GM12878 (cell line): ENCODE results near the gene HOXC5. TPM values are rescaled to one million over a fixed set of nuclear protein-coding genes. Genes with fewer than 3 reads are reported as not detected.

ENCODE experiments used
- ATAC-seq: fragments of 200-7000 bp; cut with Tn5 transposase; 3 replicates; pipeline ENCODE4 v1.9.1; 2020; ENCODE audit warnings: mild to moderate bottlenecking, moderate library complexity
- BruUV-seq: library from RNA; stranded (reverse); fragments of 400-500 nt; replicated peaks from 2 replicates; lab custom pipeline; 2021; lab: Mats Ljungman, UMichigan
- CTCF ChIA-PET: fragments of 300-600 bp; sonication (Branson Sonifier 250); formaldehyde crosslinking; extraction: SDS; loops from one replicate; lab custom pipeline; 2021; ENCODE audit warnings: inconsistent platforms; lab: Yijun Ruan, JAX
- POLR2A ChIA-PET: fragments of 350-600 bp; formaldehyde crosslinking; extraction: SDS; loops from one replicate; lab custom pipeline; 2021; ENCODE audit warnings: inconsistent platforms; lab: Charles Lee
- RAD21 ChIA-PET: fragments of 300-600 bp; sonication (Branson Sonifier 250); formaldehyde crosslinking; loops from one replicate; lab custom pipeline; 2023; ENCODE audit warnings: antibody characterized with exemption; ENCODE audit not compliant: unreplicated experiment; lab: Charles Lee
- SMC1A ChIA-PET: fragments of 300-600 bp; sonication (Branson Sonifier 250); formaldehyde crosslinking; loops from one replicate; lab custom pipeline; 2023; ENCODE audit not compliant: unreplicated experiment, uncharacterized antibody; lab: Charles Lee
- DNase-seq: peaks from one replicate; pipeline ENCODE4 v3.0.0-alpha.2; 2011; ENCODE audit warnings: low read depth, low spot score
- FAIRE-seq: peaks from 3 replicates; lab custom pipeline; 2011; peaks lifted over from hg19 to GRCh38; lab: Jason Lieb, UNC
- H2AFZ ChIP-seq: 2 replicates; pipeline ENCODE4 v1.6.0; 2011; ENCODE audit warnings: low read depth, low read length, control low read depth; ENCODE audit not compliant: control insufficient read depth
- H3K27ac ChIP-seq: 2 replicates; pipeline ENCODE4 v1.5.1; 2011; ENCODE audit warnings: control low read depth; ENCODE audit not compliant: control insufficient read depth, insufficient read depth
- H3K27me3 ChIP-seq, 2 experiments: replicated peaks in 1 of 2; 2 replicates each; pipeline versions ENCODE4 v1.6.0 to v1.6.1; 2011; ENCODE audit warnings: low read length in 1 of 2; ENCODE audit not compliant: control insufficient read depth in 2 of 2, insufficient read depth in 2 of 2
- H3K36me3 ChIP-seq, 2 experiments: 2 replicates each; pipeline ENCODE4 v1.5.1; 2011; ENCODE audit warnings: low read length in 1 of 2; ENCODE audit not compliant: control insufficient read depth in 2 of 2, insufficient read depth in 2 of 2
- H3K4me1 ChIP-seq: 2 replicates; pipeline ENCODE4 v1.6.1; 2011; ENCODE audit warnings: mild to moderate bottlenecking, low read length, moderate library complexity, mixed read lengths; ENCODE audit not compliant: control insufficient read depth, insufficient read depth
- H3K4me2 ChIP-seq: 2 replicates; pipeline ENCODE4 v1.6.0; 2011; ENCODE audit warnings: control low read depth; ENCODE audit not compliant: control insufficient read depth, insufficient read depth
- H3K4me3 ChIP-seq: fragments of 200-600 bp; sonication (generic); 2 replicates; pipeline ENCODE4 v1.5.1; 2016
- H3K79me2 ChIP-seq: 2 replicates; pipeline ENCODE4 v1.6.0; 2011; ENCODE audit warnings: low read length; ENCODE audit not compliant: control insufficient read depth, insufficient read depth
- H3K9ac ChIP-seq: 2 replicates; pipeline ENCODE4 v1.8.0; 2011; ENCODE audit warnings: low read length, control low read depth, mixed read lengths; ENCODE audit not compliant: control insufficient read depth, insufficient read depth
- H3K9me3 ChIP-seq: replicated peaks from 3 replicates; pipeline ENCODE4 v1.5.1; 2011; ENCODE audit warnings: mild to moderate bottlenecking, low read length; ENCODE audit not compliant: control insufficient read depth, insufficient read depth
- H4K20me1 ChIP-seq: 2 replicates; pipeline ENCODE4 v1.6.0; 2011; ENCODE audit not compliant: control insufficient read depth, insufficient read depth
- BHLHE40 ChIP-seq, 2 experiments: fragments of 450-650 bp in 1 of 2; IDR thresholded peaks; 2 replicates each; pipeline ENCODE4 v1.6.1; 2011 to 2017; ENCODE audit warnings: low read depth in 2 of 2, borderline replicate concordance in 1 of 2, improper control_type of control experiment in 1 of 2, low read length in 1 of 2, mild to moderate bottlenecking in 1 of 2
- BRCA1 ChIP-seq: IDR thresholded peaks from 2 replicates; pipeline ENCODE4 v1.6.1; 2011; ENCODE audit warnings: low read depth, low read length, improper control_type of control experiment
- FOXM1 ChIP-seq: IDR thresholded peaks from 2 replicates; pipeline ENCODE4 v1.6.1; 2012; ENCODE audit warnings: low read depth, mild to moderate bottlenecking, inconsistent platforms, low read length, moderate library complexity
- IKZF1 ChIP-seq: fragments of 450-650 bp; conservative IDR thresholded peaks from 2 replicates; pipeline ENCODE4 v1.6.1; 2017; ENCODE audit warnings: antibody characterized with exemption, mild to moderate bottlenecking
- IKZF2 ChIP-seq, 2 experiments: fragments of 450-650 bp; IDR thresholded peaks; 2 replicates each; pipeline ENCODE4 v1.6.1; 2017; ENCODE audit warnings: mild to moderate bottlenecking in 2 of 2, moderate library complexity in 2 of 2
- MTA2 ChIP-seq: fragments of 450-650 bp; IDR thresholded peaks from 2 replicates; pipeline ENCODE4 v1.6.1; 2016; ENCODE audit warnings: low read depth, mild to moderate bottlenecking, moderate library complexity
- NR2C1 ChIP-seq: fragments of 450-650 bp; IDR thresholded peaks from 2 replicates; pipeline ENCODE4 v1.6.1; 2017; ENCODE audit warnings: antibody characterized with exemption, mild to moderate bottlenecking, moderate library complexity
- POLR2A ChIP-seq: IDR thresholded peaks from 2 replicates; pipeline ENCODE4 v1.6.1; 2011; ENCODE audit warnings: low read depth, mild to moderate bottlenecking, low read length
- RFX5 ChIP-seq: IDR thresholded peaks from 2 replicates; pipeline ENCODE4 v1.6.1; 2011; ENCODE audit warnings: low read depth, low read length, improper control_type of control experiment
- ZBTB40 ChIP-seq: fragments of 450-650 bp; IDR thresholded peaks from 2 replicates; pipeline ENCODE4 v1.6.1; 2016; ENCODE audit warnings: mild to moderate bottlenecking, moderate library complexity, borderline replicate concordance
- ZNF384 ChIP-seq: IDR thresholded peaks from 2 replicates; pipeline ENCODE4 v1.6.1; 2012; ENCODE audit warnings: low read depth, mild to moderate bottlenecking, low read length, improper control_type of control experiment, borderline replicate concordance
- WGBS: methylation state at CpG from one replicate; pipeline ENCODE4 v1.1.6; 2016; ENCODE audit warnings: low lambda C conversion rate; ENCODE audit not compliant: insufficient replicate concordance, insufficient coverage; ENCODE audit errors: missing lambda C conversion rate; 5-methylcytosine and 5-hydroxymethylcytosine counted together
- in situ Hi-C: fragments of 300-500 bp; cut with MboI; formaldehyde crosslinking; loops from 9 replicates; pipeline ENCODE4 v1.14.3; 2018; ENCODE audit warnings: mixed read lengths
- intact Hi-C: fragments of 100-400 bp; cut with micrococcal nuclease; formaldehyde crosslinking; loops from one replicate; pipeline ENCODE4 v1.14.2; 2022; ENCODE audit not compliant: unreplicated experiment
- polyA plus RNA-seq, 11 experiments: library from polyadenylated mRNA; depleted of rRNA in 4 of 11; unstranded in 6 of 11; stranded (reverse) in 5 of 11; fragments of >200 nt; fragmentation: Nextera tagmentation in 4 of 11; fragmentation: Illumina TruSeq in 1 of 11; extraction: Ambion mirVana in 4 of 11; extraction: Trizol in 1 of 11; gene quantifications; 1 replicate in 1 of 11; 2 replicates in 10 of 11; pipeline versions ENCODE4 v1.2.1 to v1.2.3, GENCODE V29; 2011 to 2016; ENCODE audit warnings: inconsistent platforms in 2 of 11, missing spikeins in 2 of 11, low read depth in 1 of 11
- total RNA-seq, 4 experiments: library from RNA; depleted of rRNA in 3 of 4; stranded (reverse); fragments of >200 nt in 3 of 4; fragmentation: Illumina TruSeq in 1 of 4; extraction: Trizol in 1 of 4; gene quantifications; 2 replicates each; pipeline versions ENCODE4 v1.2.1 to v1.2.3, GENCODE V29; 2013 to 2021
- TF ChIP-seq, protein P1 (sequence below): fragments of 450-650 bp; IDR thresholded peaks from 2 replicates; pipeline ENCODE4 v1.6.1; 2017; ENCODE audit warnings: borderline replicate concordance
- TF ChIP-seq, protein P2 (sequence below): IDR thresholded peaks from 2 replicates; pipeline ENCODE4 v1.6.1; 2012; ENCODE audit warnings: low read depth, low read length, improper control_type of control experiment

HOXC5 gene
- total and polyA plus RNA-seq, 10 of the 15 experiments (the other 5 are each of a cell fraction or from before 2014, with no cell fraction given): 0.11 TPM; not detected in 9

DNA sequence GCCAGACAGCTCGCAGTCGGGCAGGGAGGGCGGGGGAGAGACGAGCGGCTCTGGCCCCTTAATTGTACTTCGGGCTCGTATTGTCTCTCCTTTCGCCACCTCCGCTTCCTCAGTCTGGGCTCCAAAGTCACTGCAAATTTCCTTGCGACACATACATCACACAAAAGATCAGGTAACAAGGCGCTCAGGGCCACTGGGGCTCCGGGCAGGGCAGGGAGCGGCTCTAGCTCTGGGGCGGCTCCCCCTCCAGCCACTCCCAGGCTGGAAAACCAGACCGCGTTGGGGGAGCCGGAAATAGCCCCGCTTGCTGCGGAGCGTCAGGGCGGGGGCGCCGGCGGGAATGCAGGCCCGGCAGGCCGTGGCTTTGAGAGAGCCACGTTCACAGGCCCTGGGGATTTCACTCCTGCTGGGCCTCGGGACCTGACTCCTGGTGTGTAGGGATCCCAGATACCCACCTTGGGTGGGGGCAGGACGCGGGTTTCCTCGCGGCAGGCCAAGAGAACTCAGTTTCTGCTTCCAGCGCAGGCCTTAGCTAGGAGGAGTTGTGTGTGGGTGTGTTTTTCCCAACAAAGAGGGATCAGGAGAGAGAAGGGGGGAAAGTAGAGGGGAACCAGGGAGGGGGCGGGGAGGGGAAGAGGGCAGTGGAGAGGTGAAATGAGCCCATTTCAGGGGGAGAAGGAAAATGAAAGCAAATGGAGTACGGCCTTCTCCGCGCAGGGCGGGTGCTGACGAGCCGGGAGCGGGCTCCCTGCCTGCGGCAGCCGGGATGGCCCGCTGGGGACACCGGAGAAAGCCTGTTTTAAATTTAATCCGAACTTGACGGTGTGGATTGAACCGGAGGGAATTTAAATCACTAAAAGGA, 37.2 kb upstream of the HOXC5 start:
- in situ Hi-C loops: no loop called here
- peaks cover 7% of the 10 kb centered on the region for H3K4me1 ChIP-seq
- CTCF ChIA-PET: interaction anchor here (0.8 to 2.0 kb wide), 5 partner anchors 10 to 212 kb away, joined by 3 to 6 read pairs (median 6); partner anchors contain the start of gene HOXC10
- H3K79me2 ChIP-seq: no peaks in the 10 kb centered on the region
- H3K4me3 ChIP-seq: peak overlapping the region; percentile 54
- peak overlapping the region; percentile 30; the same call in 1 of the 2 replicates for H3K9ac ChIP-seq
- SMC1A ChIA-PET: interaction anchor here (0.9 to 1.7 kb wide), 8 partner anchors 8 to 231 kb away, joined by 3 to 7 read pairs (median 4); partner anchors contain the start of genes HOXC10 and SMUG1
- no peak overlapping the region for H3K27ac ChIP-seq
- no peak for DNase-seq
- ATAC-seq: peak; percentile 63
- H3K4me2 ChIP-seq: peak overlapping the region; percentile 85
- H3K36me3 ChIP-seq: no peaks in the 10 kb centered on the region
- BruUV-seq: TSS peak; percentile 50
- TF ChIP-seq POLR2A (no peak), FOXM1 (no peak), BRCA1 (no peak), IKZF1 (peak; percentile 68), IKZF2 (IDR thresholded peaks at IDR 0.05) (peak; percentile 40 to 54; a peak in 2 of 4 replicates), NR2C1 (no peak), BHLHE40 (IDR thresholded peaks at IDR 0.05; ENCODE audit: borderline replicate concordance in 1 of 2, low read depth in 2 of 2, low read length in 1 of 2) (peak in 1 of 2 experiments; percentile 2; a peak in 1 of 4 replicates), ZBTB40 (0 out of 2 replicates have a peak, but pooled peaks have one; percentile 20), RFX5 (no peak), MTA2 (no peak), ZNF384 (no peak)
- TF ChIP-seq, protein P1, sequence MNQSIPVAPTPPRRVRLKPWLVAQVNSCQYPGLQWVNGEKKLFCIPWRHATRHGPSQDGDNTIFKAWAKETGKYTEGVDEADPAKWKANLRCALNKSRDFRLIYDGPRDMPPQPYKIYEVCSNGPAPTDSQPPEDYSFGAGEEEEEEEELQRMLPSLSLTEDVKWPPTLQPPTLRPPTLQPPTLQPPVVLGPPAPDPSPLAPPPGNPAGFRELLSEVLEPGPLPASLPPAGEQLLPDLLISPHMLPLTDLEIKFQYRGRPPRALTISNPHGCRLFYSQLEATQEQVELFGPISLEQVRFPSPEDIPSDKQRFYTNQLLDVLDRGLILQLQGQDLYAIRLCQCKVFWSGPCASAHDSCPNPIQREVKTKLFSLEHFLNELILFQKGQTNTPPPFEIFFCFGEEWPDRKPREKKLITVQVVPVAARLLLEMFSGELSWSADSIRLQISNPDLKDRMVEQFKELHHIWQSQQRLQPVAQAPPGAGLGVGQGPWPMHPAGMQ: no peak
- TF ChIP-seq, protein P2, sequence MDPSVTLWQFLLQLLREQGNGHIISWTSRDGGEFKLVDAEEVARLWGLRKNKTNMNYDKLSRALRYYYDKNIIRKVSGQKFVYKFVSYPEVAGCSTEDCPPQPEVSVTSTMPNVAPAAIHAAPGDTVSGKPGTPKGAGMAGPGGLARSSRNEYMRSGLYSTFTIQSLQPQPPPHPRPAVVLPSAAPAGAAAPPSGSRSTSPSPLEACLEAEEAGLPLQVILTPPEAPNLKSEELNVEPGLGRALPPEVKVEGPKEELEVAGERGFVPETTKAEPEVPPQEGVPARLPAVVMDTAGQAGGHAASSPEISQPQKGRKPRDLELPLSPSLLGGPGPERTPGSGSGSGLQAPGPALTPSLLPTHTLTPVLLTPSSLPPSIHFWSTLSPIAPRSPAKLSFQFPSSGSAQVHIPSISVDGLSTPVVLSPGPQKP: 0 out of 2 replicates have a peak, but pooled peaks have one; percentile 18
- TF ChIP-seq, all 136 proteins: peak for 5
- intact Hi-C loops: no loop called here
- 2% methylated on average over 40 of the region's 48 CpGs for WGBS
- Histone ChIP-seq H3K27me3 (peaks cover 31 to 54% of the 10 kb centered on the region in 2 experiments), H4K20me1 (no peaks in the 10 kb centered on the region), H3K9me3 (no peaks in the 10 kb centered on the region), H2AFZ (peak overlapping the region; percentile 43)
- FAIRE-seq: no peak
- ChIA-PET POLR2A (interaction anchor here (0.9 to 1.3 kb wide), 2 partner anchors 10 to 37 kb away, joined by 3 to 4 read pairs; no protein-coding TSS in a partner anchor), RAD21 (interaction anchor here (0.8 to 1.0 kb wide), 3 partner anchors 10 to 196 kb away, joined by 3 to 4 read pairs (median 3); partner anchors contain the start of genes HOXC10 and HOXC4)
